HepG2 (cell line): ENCODE measurements around the gene AUTS2. TPM values are rescaled to one million over a fixed set of nuclear protein-coding genes. Genes with fewer than 3 reads are reported as not detected.

Experiments used
- HIVEP1 ChIP-seq: sonication (generic); formaldehyde crosslinking; IDR thresholded peaks from 2 replicates; pipeline ENCODE4 v1.4.0; 2020; ENCODE audit warnings: mild to moderate bottlenecking, missing genetic modification reagents
- RARA ChIP-seq: IDR thresholded peaks from 2 replicates; pipeline ENCODE4 v1.6.1; 2016; ENCODE audit warnings: missing genetic modification reagents, missing compliant biosample characterization
- SAFB2 ChIP-seq: sonication (generic); formaldehyde crosslinking; IDR thresholded peaks from 2 replicates; pipeline ENCODE4 v1.5.1; 2020; ENCODE audit warnings: missing genetic modification reagents, low read depth, mild to moderate bottlenecking, borderline replicate concordance
- polyA plus RNA-seq, 8 experiments: library from polyadenylated mRNA; depleted of rRNA in 3 of 8; stranded (reverse) in 7 of 8; unstranded in 1 of 8; fragments of >200 nt; fragmentation: Illumina TruSeq in 4 of 8; extraction: Trizol in 4 of 8; gene quantifications; 2 replicates each; pipeline versions ENCODE4 v1.2.1 to v1.2.3, GENCODE V29; 2011 to 2016; ENCODE audit warnings: low read depth in 4 of 8, missing spikeins in 1 of 8, mixed read lengths in 1 of 8; ENCODE audit not compliant: insufficient read depth in 1 of 8
- total RNA-seq, 5 experiments: library from RNA; depleted of rRNA; stranded (reverse); fragments of >200 nt; fragmentation: Illumina TruSeq; extraction: Trizol; gene quantifications; 2 replicates each; pipeline ENCODE4 v1.2.3, GENCODE V29; 2016; ENCODE audit warnings: low read depth in 1 of 5
- TF ChIP-seq, protein P1 (sequence below): sonication (generic); formaldehyde crosslinking; IDR thresholded peaks from one replicate; pipeline ENCODE4 v1.5.1; 2020; ENCODE audit warnings: mild to moderate bottlenecking, missing genetic modification reagents; ENCODE audit errors: not compliant biosample characterization

AUTS2 gene
- total and polyA plus RNA-seq, 2 of the 13 experiments (the other 11 are each of a cell fraction or from before 2014, with no cell fraction given) = 0.38 TPM; not detected in 1

DNA sequence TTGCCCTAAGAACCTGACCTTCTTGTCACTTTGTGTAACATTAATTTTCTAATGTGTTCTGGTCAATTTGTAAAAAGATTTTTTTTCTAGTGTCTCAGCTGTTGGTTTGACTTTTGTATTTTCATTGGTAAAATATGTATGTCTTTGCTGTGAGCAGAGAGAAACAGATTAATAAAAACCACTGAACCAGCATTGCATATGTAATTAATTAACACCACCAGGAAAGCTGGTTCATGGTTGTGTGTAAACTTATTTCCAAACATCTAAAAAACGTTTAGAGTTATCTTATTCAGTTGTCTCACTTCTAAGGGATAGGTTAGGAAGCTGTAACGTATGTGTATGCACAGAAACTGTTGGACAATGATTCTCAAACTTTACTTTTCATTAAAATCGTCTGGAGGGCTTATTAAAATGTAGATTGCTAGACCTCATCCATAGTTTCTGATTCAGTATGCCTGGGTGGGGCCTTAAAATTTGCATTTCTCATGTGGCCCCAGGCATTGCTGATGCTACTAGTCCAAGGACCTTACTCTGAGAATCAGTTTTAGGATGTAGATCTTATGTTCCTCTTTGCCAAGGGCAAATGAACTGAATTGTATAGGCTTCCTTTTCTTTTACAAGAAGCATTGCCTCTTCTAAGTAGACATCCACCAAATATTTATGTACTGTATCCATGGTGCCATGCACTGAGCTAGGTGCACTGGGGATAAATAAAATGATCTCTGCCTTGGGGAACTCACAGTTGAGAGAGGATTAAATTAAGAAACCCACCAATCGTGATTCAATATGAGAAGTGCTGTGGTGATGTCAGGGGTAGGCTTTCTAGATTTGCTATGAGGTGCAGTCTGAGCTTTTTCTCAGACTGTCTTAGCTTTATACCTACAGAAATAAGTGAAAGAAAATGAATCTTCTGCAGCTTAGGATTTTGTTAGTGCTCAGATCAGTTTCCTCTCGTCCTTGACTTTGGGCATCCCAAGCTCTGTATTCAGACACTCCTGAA, 98.7 kb downstream of the AUTS2 start (continued):
- TF ChIP-seq, protein P1, sequence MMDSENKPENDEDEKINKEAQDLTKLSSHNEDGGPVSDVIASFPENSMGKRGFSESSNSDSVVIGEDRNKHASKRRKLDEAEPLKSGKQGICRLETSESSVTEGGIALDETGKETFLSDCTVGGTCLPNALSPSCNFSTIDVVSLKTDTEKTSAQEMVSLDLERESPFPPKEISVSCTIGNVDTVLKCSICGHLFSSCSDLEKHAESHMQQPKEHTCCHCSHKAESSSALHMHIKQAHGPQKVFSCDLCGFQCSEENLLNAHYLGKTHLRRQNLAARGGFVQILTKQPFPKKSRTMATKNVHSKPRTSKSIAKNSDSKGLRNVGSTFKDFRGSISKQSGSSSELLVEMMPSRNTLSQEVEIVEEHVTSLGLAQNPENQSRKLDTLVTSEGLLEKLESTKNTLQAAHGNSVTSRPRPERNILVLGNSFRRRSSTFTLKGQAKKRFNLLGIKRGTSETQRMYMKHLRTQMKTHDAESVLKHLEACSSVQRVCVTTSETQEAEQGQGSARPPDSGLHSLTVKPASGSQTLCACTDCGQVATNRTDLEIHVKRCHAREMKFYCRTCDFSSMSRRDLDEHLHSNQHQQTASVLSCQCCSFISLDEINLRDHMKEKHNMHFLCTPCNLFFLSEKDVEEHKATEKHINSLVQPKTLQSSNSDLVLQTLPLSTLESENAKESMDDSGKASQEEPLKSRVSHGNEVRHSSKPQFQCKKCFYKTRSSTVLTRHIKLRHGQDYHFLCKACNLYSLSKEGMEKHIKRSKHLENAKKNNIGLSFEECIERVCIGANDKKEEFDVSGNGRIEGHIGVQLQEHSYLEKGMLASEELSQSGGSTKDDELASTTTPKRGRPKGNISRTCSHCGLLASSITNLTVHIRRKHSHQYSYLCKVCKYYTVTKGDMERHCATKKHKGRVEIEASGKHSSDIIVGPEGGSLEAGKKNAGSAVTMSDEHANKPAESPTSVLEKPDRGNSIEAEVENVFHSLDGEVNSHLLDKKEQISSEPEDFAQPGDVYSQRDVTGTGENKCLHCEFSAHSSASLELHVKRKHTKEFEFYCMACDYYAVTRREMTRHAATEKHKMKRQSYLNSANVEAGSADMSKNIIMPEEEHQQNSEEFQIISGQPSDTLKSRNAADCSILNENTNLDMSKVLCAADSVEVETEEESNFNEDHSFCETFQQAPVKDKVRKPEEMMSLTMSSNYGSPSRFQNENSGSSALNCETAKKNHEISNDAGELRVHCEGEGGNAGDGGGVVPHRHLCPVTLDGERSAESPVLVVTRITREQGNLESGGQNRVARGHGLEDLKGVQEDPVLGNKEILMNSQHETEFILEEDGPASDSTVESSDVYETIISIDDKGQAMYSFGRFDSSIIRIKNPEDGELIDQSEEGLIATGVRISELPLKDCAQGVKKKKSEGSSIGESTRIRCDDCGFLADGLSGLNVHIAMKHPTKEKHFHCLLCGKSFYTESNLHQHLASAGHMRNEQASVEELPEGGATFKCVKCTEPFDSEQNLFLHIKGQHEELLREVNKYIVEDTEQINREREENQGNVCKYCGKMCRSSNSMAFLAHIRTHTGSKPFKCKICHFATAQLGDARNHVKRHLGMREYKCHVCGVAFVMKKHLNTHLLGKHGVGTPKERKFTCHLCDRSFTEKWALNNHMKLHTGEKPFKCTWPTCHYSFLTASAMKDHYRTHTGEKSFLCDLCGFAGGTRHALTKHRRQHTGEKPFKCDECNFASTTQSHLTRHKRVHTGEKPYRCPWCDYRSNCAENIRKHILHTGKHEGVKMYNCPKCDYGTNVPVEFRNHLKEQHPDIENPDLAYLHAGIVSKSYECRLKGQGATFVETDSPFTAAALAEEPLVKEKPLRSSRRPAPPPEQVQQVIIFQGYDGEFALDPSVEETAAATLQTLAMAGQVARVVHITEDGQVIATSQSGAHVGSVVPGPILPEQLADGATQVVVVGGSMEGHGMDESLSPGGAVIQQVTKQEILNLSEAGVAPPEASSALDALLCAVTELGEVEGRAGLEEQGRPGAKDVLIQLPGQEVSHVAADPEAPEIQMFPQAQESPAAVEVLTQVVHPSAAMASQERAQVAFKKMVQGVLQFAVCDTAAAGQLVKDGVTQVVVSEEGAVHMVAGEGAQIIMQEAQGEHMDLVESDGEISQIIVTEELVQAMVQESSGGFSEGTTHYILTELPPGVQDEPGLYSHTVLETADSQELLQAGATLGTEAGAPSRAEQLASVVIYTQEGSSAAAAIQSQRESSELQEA = no peak
- TF ChIP-seq HIVEP1 (CRISPR knock-in tag) (no peak), SAFB2 (CRISPR knock-in tag) (no peak), RARA (CRISPR knock-in tag) (no peak)
- TF ChIP-seq, all 625 proteins: peak for 0
